Central memory CD8-positive, alpha-beta T cell (primary cell): ENCODE measurements around the gene ARL6IP5.

ENCODE experiments used
- ATAC-seq: fragments of 150-1000 bp; cut with Tn5 transposase; replicated peaks from 2 replicates; pipeline ENCODE4 v1.10.0; 2022; ENCODE audit warnings: mild to moderate bottlenecking, moderate FRiP score, moderate number of reproducible peaks; ENCODE audit not compliant: poor library complexity, severe bottlenecking; ENCODE audit errors: extremely low read depth
- DNase-seq, 2 donors: peaks; one replicate each; pipeline ENCODE4 v3.0.0; 2021; ENCODE audit warnings: low spot score in 2 of 2
- H3K27ac Mint-ChIP-seq: one replicate; pipeline ENCODE4 v1.8.0; 2022; ENCODE audit warnings: low read depth, mild to moderate bottlenecking, moderate library complexity, mixed read lengths
- H3K27me3 Mint-ChIP-seq: one replicate; pipeline ENCODE4 v1.8.0; 2022; ENCODE audit warnings: mixed read lengths
- H3K36me3 Mint-ChIP-seq: one replicate; pipeline ENCODE4 v1.8.0; 2022; ENCODE audit warnings: mild to moderate bottlenecking, moderate library complexity, mixed read lengths; ENCODE audit not compliant: insufficient read depth
- H3K4me1 Mint-ChIP-seq: one replicate; pipeline ENCODE4 v1.8.0; 2022; ENCODE audit warnings: mixed read lengths
- H3K4me3 Mint-ChIP-seq: one replicate; pipeline ENCODE4 v1.8.0; 2022; ENCODE audit warnings: mild to moderate bottlenecking, moderate library complexity, mixed read lengths
- H3K9me3 Mint-ChIP-seq: one replicate; pipeline ENCODE4 v1.8.0; 2022; ENCODE audit warnings: mixed read lengths

Gene ARL6IP5

GRCh38 chr3:69084326-69085167 is at the start of gene ARL6IP5:
Gene ARL6IP5, plus strand, starts transcription at chr3:69084937. Its CDS starts 111 bp downstream, at chr3:69085048.
- H3K36me3 Mint-ChIP-seq, result peaks cover 28% of the 10 kb centered on the region
- ATAC-seq (peak; percentile 69), DNase-seq (peak; percentile 76 to 84)
- H3K9me3 Mint-ChIP-seq, result no peaks in the 10 kb centered on the region
- H3K4me3 Mint-ChIP-seq, result peak within 1 kb of the TSS; percentile 93
- no peaks in the 10 kb centered on the region for H3K27me3 Mint-ChIP-seq
- H3K4me1 Mint-ChIP-seq, result peaks cover 58% of the 10 kb centered on the region
- peak within 1 kb of the TSS; percentile 90 for H3K27ac Mint-ChIP-seq

GRCh38 chr3:69044608-69045007 is 40.1 kb upstream of the ARL6IP5 start:
- ATAC-seq, result no peak
- H3K9me3 Mint-ChIP-seq, result no peaks in the 10 kb centered on the region
- peaks cover 34% of the 10 kb centered on the region for H3K4me1 Mint-ChIP-seq
- no peaks in the 10 kb centered on the region for H3K27me3 Mint-ChIP-seq
- peaks cover 52% of the 10 kb centered on the region for H3K36me3 Mint-ChIP-seq
- H3K27ac Mint-ChIP-seq, result no peak overlapping the region
- DNase-seq, result no peak
- no peak overlapping the region for H3K4me3 Mint-ChIP-seq

- no peak for DNase-seq
- Mint-ChIP-seq H3K4me3 (no peak overlapping the region), H3K36me3 (peaks cover 47% of the 10 kb centered on the region), H3K27ac (no peak overlapping the region), H3K4me1 (peaks cover 58% of the 10 kb centered on the region), H3K27me3 (no peaks in the 10 kb centered on the region), H3K9me3 (no peaks in the 10 kb centered on the region)
- no peak for ATAC-seq
Measured at GRCh38 chr3:69048990-69049389, 35.7 kb upstream of the ARL6IP5 start.

- ATAC-seq (peak; percentile 90), DNase-seq (peak; percentile 96 to 97)
- no peaks in the 10 kb centered on the region for H3K9me3 Mint-ChIP-seq
- peaks cover 53% of the 10 kb centered on the region for H3K4me1 Mint-ChIP-seq
- peaks cover 44% of the 10 kb centered on the region for H3K36me3 Mint-ChIP-seq
- no peaks in the 10 kb centered on the region for H3K27me3 Mint-ChIP-seq
- peak within 1 kb of the TSS; percentile 99 for H3K27ac Mint-ChIP-seq
- H3K4me3 Mint-ChIP-seq, result peak within 1 kb of the TSS; percentile 98
Measured at GRCh38 chr3:69051756-69052471, 32.8 kb upstream of the ARL6IP5 start, which contains the start of gene TMF1. Gene TMF1, minus strand, starts transcription at chr3:69052333. Its CDS starts 247 bp downstream, at chr3:69052086.

- H3K9me3 Mint-ChIP-seq, result no peaks in the 10 kb centered on the region
- H3K4me3 Mint-ChIP-seq, result peak overlapping the region; percentile 98
- no peak for DNase-seq
- no peaks in the 10 kb centered on the region for H3K27me3 Mint-ChIP-seq
- H3K27ac Mint-ChIP-seq, result peak overlapping the region; percentile 99
- H3K36me3 Mint-ChIP-seq, result peaks cover 41% of the 10 kb centered on the region
- no peak for ATAC-seq
- H3K4me1 Mint-ChIP-seq, result peaks cover 49% of the 10 kb centered on the region
Measured at GRCh38 chr3:69052472-69052898, 32.3 kb upstream of the ARL6IP5 start.

GRCh38 chr3:69058180-69058946 is 26.4 kb upstream of the ARL6IP5 start:
- H3K4me3 Mint-ChIP-seq, result peak overlapping the region; percentile 11
- peaks cover 24% of the 10 kb centered on the region for H3K36me3 Mint-ChIP-seq
- peak overlapping the region; percentile 75 for H3K27ac Mint-ChIP-seq
- DNase-seq (no peak), ATAC-seq (peak; percentile 97)
- no peaks in the 10 kb centered on the region for H3K27me3 Mint-ChIP-seq
- no peaks in the 10 kb centered on the region for H3K9me3 Mint-ChIP-seq
- H3K4me1 Mint-ChIP-seq, result peaks cover 20% of the 10 kb centered on the region

- Mint-ChIP-seq H3K27me3 (no peaks in the 10 kb centered on the region), H3K4me1 (peaks cover 25% of the 10 kb centered on the region), H3K4me3 (peak overlapping the region; percentile 11), H3K27ac (peak overlapping the region; percentile 75), H3K9me3 (no peaks in the 10 kb centered on the region), H3K36me3 (peaks cover 23% of the 10 kb centered on the region)
- ATAC-seq (peak; percentile 30), DNase-seq (no peak)
Measured at GRCh38 chr3:69058947-69059224, 25.9 kb upstream of the ARL6IP5 start.

GRCh38 chr3:69059688-69060087 is 25.0 kb upstream of the ARL6IP5 start:
- no peaks in the 10 kb centered on the region for H3K9me3 Mint-ChIP-seq
- H3K4me1 Mint-ChIP-seq, result peaks cover 33% of the 10 kb centered on the region
- no peaks in the 10 kb centered on the region for H3K27me3 Mint-ChIP-seq
- ATAC-seq, result no peak
- peaks cover 21% of the 10 kb centered on the region for H3K36me3 Mint-ChIP-seq
- H3K4me3 Mint-ChIP-seq, result no peak overlapping the region
- H3K27ac Mint-ChIP-seq, result peak overlapping the region; percentile 75
- DNase-seq, result no peak

GRCh38 chr3:69063636-69064035 is 21.1 kb upstream of the ARL6IP5 start:
- H3K27ac Mint-ChIP-seq, result peak overlapping the region; percentile 34
- no peak for DNase-seq
- H3K36me3 Mint-ChIP-seq, result peaks cover 19% of the 10 kb centered on the region
- peak overlapping the region; percentile 27 for H3K4me3 Mint-ChIP-seq
- ATAC-seq, result no peak
- H3K4me1 Mint-ChIP-seq, result peaks cover 40% of the 10 kb centered on the region
- H3K9me3 Mint-ChIP-seq, result no peaks in the 10 kb centered on the region
- H3K27me3 Mint-ChIP-seq, result no peaks in the 10 kb centered on the region

GRCh38 chr3:69065318-69065964 is 19.3 kb upstream of the ARL6IP5 start:
- Mint-ChIP-seq H3K27ac (peak overlapping the region; percentile 71), H3K4me1 (peaks cover 28% of the 10 kb centered on the region), H3K27me3 (no peaks in the 10 kb centered on the region), H3K4me3 (peak overlapping the region; percentile 53), H3K9me3 (no peaks in the 10 kb centered on the region), H3K36me3 (peaks cover 15% of the 10 kb centered on the region)
- ATAC-seq, result peak; percentile 87
- no peak for DNase-seq

- H3K27me3 Mint-ChIP-seq, result no peaks in the 10 kb centered on the region
- peaks cover 16% of the 10 kb centered on the region for H3K36me3 Mint-ChIP-seq
- no peak overlapping the region for H3K4me3 Mint-ChIP-seq
- H3K27ac Mint-ChIP-seq, result peak overlapping the region; percentile 71
- no peak for DNase-seq
- H3K4me1 Mint-ChIP-seq, result peaks cover 33% of the 10 kb centered on the region
- no peak for ATAC-seq
- H3K9me3 Mint-ChIP-seq, result no peaks in the 10 kb centered on the region
Measured at GRCh38 chr3:69066121-69066520, 18.6 kb upstream of the ARL6IP5 start.

- Mint-ChIP-seq H3K9me3 (no peaks in the 10 kb centered on the region), H3K27me3 (no peaks in the 10 kb centered on the region), H3K4me1 (peaks cover 35% of the 10 kb centered on the region), H3K4me3 (no peak overlapping the region), H3K27ac (peak overlapping the region; percentile 7), H3K36me3 (peaks cover 33% of the 10 kb centered on the region)
- DNase-seq (no peak), ATAC-seq (no peak)
Measured at GRCh38 chr3:69072928-69073327, 11.8 kb upstream of the ARL6IP5 start.
